K562 (cell line): ENCODE data around the gene DUS3L. TPM values are rescaled to one million over a fixed set of nuclear protein-coding genes. Genes with fewer than 3 reads are reported as not detected.

ENCODE experiments used
- ATAC-seq: fragments of 200-7000 bp; cut with Tn5 transposase; 3 replicates; pipeline ENCODE4 v1.9.1; 2020; ENCODE audit warnings: moderate library complexity
- BruUV-seq: library from RNA; stranded (reverse); fragments of 400-500 nt; replicated peaks from 2 replicates; lab custom pipeline; 2021; lab: Mats Ljungman, UMichigan
- CTCF ChIA-PET: fragments of 300-600 bp; formaldehyde crosslinking; extraction: SDS; loops from one replicate; lab custom pipeline; 2021; ENCODE audit warnings: low intra/inter-chr PET ratio; lab: Yijun Ruan, JAX
- POLR2A ChIA-PET: fragments of 300-600, 350-650 bp; sonication (Branson Sonifier 250); formaldehyde crosslinking; extraction: SDS; loops from one replicate; lab custom pipeline; 2021; ENCODE audit warnings: antibody characterized with exemption, inconsistent platforms; lab: Yijun Ruan, JAX
- DNase-seq, 4 experiments: peaks; one replicate each; pipeline versions ENCODE4 v3.0.0 to v3.0.0-alpha.2; 2011 to 2018; ENCODE audit warnings: low spot score in 3 of 4, mixed read lengths in 3 of 4; ENCODE audit errors: extremely low read depth in 1 of 4
- FAIRE-seq: peaks from 2 replicates; lab custom pipeline; 2011; peaks lifted over from hg19 to GRCh38; lab: Jason Lieb, UNC
- H2AFZ ChIP-seq: 2 replicates; pipeline ENCODE4 v1.6.0; 2011; ENCODE audit warnings: low read depth, low read length, control low read depth, inconsistent platforms
- H3K27ac ChIP-seq: fragments of 200-600 bp; 3 replicates; pipeline ENCODE4 v1.8.0; 2011; ENCODE audit warnings: low read depth, mild to moderate bottlenecking, control low read depth, inconsistent platforms, low read length, moderate library complexity, mixed read lengths; ENCODE audit errors: extremely low read depth
- H3K27me3 ChIP-seq, 2 experiments: fragments of 300-600 bp in 1 of 2; 2 replicates in 1 of 2; 3 replicates in 1 of 2; pipeline versions ENCODE4 v1.6.0 to v1.8.0; 2011; ENCODE audit warnings: inconsistent platforms in 2 of 2, low read length in 2 of 2, mild to moderate bottlenecking in 1 of 2, mixed read lengths in 1 of 2, moderate library complexity in 1 of 2; ENCODE audit not compliant: control insufficient read depth in 2 of 2, insufficient read depth in 2 of 2
- H3K36me3 ChIP-seq: fragments of 300-600 bp; 3 replicates; pipeline ENCODE4 v1.8.0; 2011; ENCODE audit warnings: mild to moderate bottlenecking, low read length, inconsistent platforms; ENCODE audit not compliant: control insufficient read depth, insufficient read depth
- H3K4me1 ChIP-seq, 2 experiments: fragments of 200-600 bp in 1 of 2; replicated peaks in 1 of 2; 2 replicates in 1 of 2; 3 replicates in 1 of 2; pipeline versions ENCODE4 v1.5.1 to v1.8.0; 2011; ENCODE audit warnings: inconsistent platforms in 2 of 2, low read length in 2 of 2, mild to moderate bottlenecking in 1 of 2, mixed read lengths in 1 of 2, moderate library complexity in 1 of 2; ENCODE audit not compliant: control insufficient read depth in 2 of 2, insufficient read depth in 2 of 2
- H3K4me2 ChIP-seq: 2 replicates; pipeline ENCODE4 v1.6.1; 2011; ENCODE audit warnings: low read length, control low read depth, inconsistent platforms, mixed read lengths; ENCODE audit not compliant: insufficient read depth
- H3K4me3 ChIP-seq: fragments of 200-600 bp; sonication (generic), shearing (Covaris generic); 2 replicates; pipeline ENCODE4 v1.5.1; 2016; ENCODE audit warnings: control low read depth, inconsistent platforms
- H3K79me2 ChIP-seq: fragments of 200-600 bp; 3 replicates; pipeline ENCODE4 v1.8.0; 2011; ENCODE audit warnings: low read length, inconsistent platforms; ENCODE audit not compliant: control insufficient read depth, insufficient read depth
- H3K9ac ChIP-seq, 2 experiments: 2 replicates each; pipeline versions ENCODE4 v1.6.0 to v1.6.1; 2011; ENCODE audit warnings: low read depth in 2 of 2, low read length in 2 of 2, control low read depth in 1 of 2, inconsistent platforms in 1 of 2, mild to moderate bottlenecking in 1 of 2, mixed read lengths in 1 of 2; ENCODE audit not compliant: insufficient read depth in 1 of 2
- H3K9me1 ChIP-seq: one replicate; pipeline ENCODE4 v1.6.0; 2011; ENCODE audit warnings: inconsistent platforms, mild to moderate bottlenecking, low read length, moderate library complexity; ENCODE audit not compliant: control insufficient read depth, insufficient read depth
- H3K9me3 ChIP-seq: replicated peaks from 2 replicates; pipeline ENCODE4 v1.5.1; 2011; ENCODE audit warnings: low read depth, low read length, inconsistent platforms; ENCODE audit not compliant: control insufficient read depth, insufficient read depth
- H4K20me1 ChIP-seq: replicated peaks from 2 replicates; pipeline ENCODE4 v1.6.1; 2011; ENCODE audit warnings: low read length, inconsistent platforms, mixed read lengths; ENCODE audit not compliant: control insufficient read depth, insufficient read depth
- BCOR ChIP-seq: fragments of 450-650 bp; IDR thresholded peaks from 2 replicates; pipeline ENCODE4 v1.6.1; 2016
- CSDE1 ChIP-seq, 2 experiments: fragments of 450-650 bp; IDR thresholded peaks; 2 replicates each; pipeline ENCODE4 v1.6.1; 2016; ENCODE audit warnings: mild to moderate bottlenecking in 1 of 2
- LARP7 ChIP-seq: fragments of 450-650 bp; IDR thresholded peaks from 2 replicates; pipeline ENCODE4 v1.6.1; 2016
- NR2C2 ChIP-seq, 2 experiments: fragments of 200-800 bp in 1 of 2; sonication (Bioruptor generic) in 1 of 2; sonication (generic) in 1 of 2; formaldehyde crosslinking in 1 of 2; IDR thresholded peaks; 2 replicates each; pipeline versions ENCODE4 v1.6.1 to v1.8.0; 2016 to 2022; ENCODE audit warnings: mild to moderate bottlenecking in 1 of 2, missing compliant biosample characterization in 1 of 2, missing genetic modification characterization in 1 of 2, missing genetic modification reagents in 1 of 2
- U2AF2 ChIP-seq: fragments of 200-400 bp; formaldehyde crosslinking; optimal IDR thresholded peaks from 2 replicates; pipeline ENCODE3; 2017; ENCODE audit warnings: low read depth, mild to moderate bottlenecking, low read length
- ZKSCAN1 ChIP-seq: fragments of 150-350 bp; IDR thresholded peaks from 2 replicates; pipeline ENCODE4 v1.6.1; 2016; ENCODE audit warnings: low read depth, low read length
- ZNF124 ChIP-seq: sonication (generic); formaldehyde crosslinking; IDR thresholded peaks from 2 replicates; pipeline ENCODE4 v1.8.1; 2022; ENCODE audit warnings: missing genetic modification reagents
- ZNF561 ChIP-seq: fragments of 450-650 bp; formaldehyde crosslinking; conservative IDR thresholded peaks from 2 replicates; pipeline ENCODE4 v1.4.0; 2020; ENCODE audit warnings: mild to moderate bottlenecking, moderate library complexity
- WGBS: fragments of 100-300 bp; shearing (Covaris generic); methylation state at CpG from one replicate; pipeline ENCODE4 v1.1.6; 2016; ENCODE audit warnings: low coverage, mixed read lengths; ENCODE audit not compliant: insufficient coverage; ENCODE audit errors: missing lambda C conversion rate; 5-methylcytosine and 5-hydroxymethylcytosine counted together
- in situ Hi-C: fragments of 300-500 bp; cut with MboI; formaldehyde crosslinking; loops from 4 replicates; pipeline ENCODE4 v1.15.0; 2018; ENCODE audit warnings: inconsistent platforms, mixed read lengths
- intact Hi-C: fragments of 100-400 bp; cut with micrococcal nuclease; formaldehyde crosslinking; loops from 2 replicates; pipeline ENCODE4 v1.14.2; 2022
- polyA plus RNA-seq, 8 experiments: library from polyadenylated mRNA; depleted of rRNA in 4 of 8; stranded (reverse) in 5 of 8; unstranded in 3 of 8; fragments of >200 nt; fragmentation: Nextera tagmentation in 2 of 8; fragmentation: Illumina TruSeq in 1 of 8; extraction: Ambion mirVana in 2 of 8; extraction: Trizol in 1 of 8; gene quantifications; 2 replicates each; pipeline versions ENCODE4 v1.2.1 to v1.2.3, GENCODE V29; 2011 to 2014; ENCODE audit warnings: inconsistent platforms in 1 of 8, missing spikeins in 1 of 8
- total RNA-seq, 7 experiments: library from RNA; depleted of rRNA in 6 of 7; stranded (reverse); fragments of >200 nt in 6 of 7; fragmentation: Illumina TruSeq in 2 of 7; extraction: Trizol in 2 of 7; gene quantifications; 2 replicates each; pipeline versions ENCODE4 v1.2.1 to v1.2.3, GENCODE V29; 2011 to 2021; ENCODE audit warnings: low replicate concordance in 1 of 7
- TF ChIP-seq, protein P1 (sequence below): IDR thresholded peaks from 2 replicates; pipeline ENCODE4 v1.6.1; 2011; ENCODE audit warnings: borderline replicate concordance, low read depth, mild to moderate bottlenecking, moderate library complexity, low read length; ENCODE audit not compliant: insufficient read depth, poor library complexity, severe bottlenecking
- TF ChIP-seq, protein P2 (sequence below): sonication (generic); formaldehyde crosslinking; IDR thresholded peaks from 2 replicates; pipeline ENCODE4 v1.8.0; 2022; ENCODE audit warnings: mild to moderate bottlenecking, missing genetic modification reagents
- TF ChIP-seq, protein P3 (sequence below): conservative IDR thresholded peaks from 2 replicates; pipeline ENCODE4 v1.6.1; 2011; ENCODE audit warnings: low read depth, mild to moderate bottlenecking, low read length; ENCODE audit not compliant: control insufficient read depth
- TF ChIP-seq, protein P4 (sequence below), 2 experiments: fragments of 450-650 bp in 1 of 2; sonication (generic) in 1 of 2; formaldehyde crosslinking; conservative IDR thresholded peaks; 2 replicates each; pipeline versions ENCODE4 v1.4.0 to v1.8.1; 2020 to 2022; ENCODE audit warnings: mild to moderate bottlenecking in 1 of 2, missing genetic modification reagents in 1 of 2

Gene DUS3L
- total and polyA plus RNA-seq, 9 of the 15 experiments (the other 6 are each of a cell fraction or from before 2014, with no cell fraction given), result 1.7 to 102 (median 77.5) TPM

DNA sequence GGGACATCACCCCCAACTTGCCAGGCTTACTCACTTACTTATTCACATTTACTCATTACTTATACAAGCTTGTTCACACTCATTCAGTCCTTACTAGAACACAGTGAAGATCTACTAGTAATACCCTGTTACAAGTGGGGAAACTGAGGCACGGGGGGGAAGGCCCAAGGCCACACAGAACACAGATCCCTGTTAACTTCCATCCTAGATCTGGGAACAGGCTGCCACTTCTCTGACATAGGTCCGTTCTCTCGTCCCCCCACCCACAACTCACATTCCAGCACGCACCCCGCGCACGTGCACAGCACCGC is 12.4 kb upstream of the DUS3L start:
- no peaks in the 10 kb centered on the region for H3K79me2 ChIP-seq
- ATAC-seq, result no peak
- H3K27ac ChIP-seq, result peak overlapping the region; percentile 5; the same call in 2 of the 3 replicates
- DNase-seq, result no peak
- H3K9me3 ChIP-seq, result no peaks in the 10 kb centered on the region
- H4K20me1 ChIP-seq, result 0 out of 2 replicates have a peak, but pooled peaks cover 11% of the 10 kb centered on the region
- no peaks in the 10 kb centered on the region for H3K27me3 ChIP-seq
- POLR2A ChIA-PET, result interaction anchor here (1.0 to 1.6 kb wide), 9 partner anchors 9 to 100 kb away, joined by 3 to 8 read pairs (median 5); partner anchors contain the start of genes CATSPERD, DUS3L, LONP1 and NDUFA11
- H3K4me2 ChIP-seq, result peak overlapping the region; percentile 61
- intact Hi-C loops, result loop anchor here (5.0 to 10.0 kb wide), 2 partner anchors 181 to 219 kb away; no protein-coding TSS in a partner anchor
- FAIRE-seq, result no peak
- no peaks in the 10 kb centered on the region for H3K36me3 ChIP-seq
- CTCF ChIA-PET, result interaction anchor here (0.6 to 4.2 kb wide), 6 partner anchors 20 to 913 kb away, joined by 3 to 48 read pairs (median 12); no protein-coding TSS in a partner anchor
- no TSS peak for BruUV-seq
- peak overlapping the region; percentile 81 for H2AFZ ChIP-seq
- no peak overlapping the region for H3K4me3 ChIP-seq
- WGBS, result 14% methylated on average over 7 of the region's 8 CpGs
- peaks cover 36 to 80% of the 10 kb centered on the region in 2 experiments for H3K4me1 ChIP-seq
- in situ Hi-C loops, result loop anchor here (5.0 kb wide), 2 partner anchors 89 to 219 kb away; no protein-coding TSS in a partner anchor
- H3K9me1 ChIP-seq, result no peaks in the 10 kb centered on the region
- H3K9ac ChIP-seq, result peak overlapping the region; percentile 27 to 83; a peak in 2 of 4 replicates
- TF ChIP-seq U2AF2 (no peak), LARP7 (no peak), BCOR (peak; percentile 90), ZNF561 (no peak), ZKSCAN1 (no peak), NR2C2 (CRISPR knock-in tag; IDR thresholded peaks at IDR 0.05) (no peak; the same call in 1 of the 2 replicates), NR2C2 (tag; IDR thresholded peaks at IDR 0.05) (0 out of 2 replicates have a peak, but pooled peaks have one; percentile 7), ZNF124 (CRISPR knock-in tag) (peak; percentile 93; the same call in 1 of the 2 replicates), CSDE1 (IDR thresholded peaks at IDR 0.05) (0 out of 4 replicates have a peak, but pooled peaks of 1 of the 2 experiments have one; percentile 17)
- TF ChIP-seq, protein P1, sequence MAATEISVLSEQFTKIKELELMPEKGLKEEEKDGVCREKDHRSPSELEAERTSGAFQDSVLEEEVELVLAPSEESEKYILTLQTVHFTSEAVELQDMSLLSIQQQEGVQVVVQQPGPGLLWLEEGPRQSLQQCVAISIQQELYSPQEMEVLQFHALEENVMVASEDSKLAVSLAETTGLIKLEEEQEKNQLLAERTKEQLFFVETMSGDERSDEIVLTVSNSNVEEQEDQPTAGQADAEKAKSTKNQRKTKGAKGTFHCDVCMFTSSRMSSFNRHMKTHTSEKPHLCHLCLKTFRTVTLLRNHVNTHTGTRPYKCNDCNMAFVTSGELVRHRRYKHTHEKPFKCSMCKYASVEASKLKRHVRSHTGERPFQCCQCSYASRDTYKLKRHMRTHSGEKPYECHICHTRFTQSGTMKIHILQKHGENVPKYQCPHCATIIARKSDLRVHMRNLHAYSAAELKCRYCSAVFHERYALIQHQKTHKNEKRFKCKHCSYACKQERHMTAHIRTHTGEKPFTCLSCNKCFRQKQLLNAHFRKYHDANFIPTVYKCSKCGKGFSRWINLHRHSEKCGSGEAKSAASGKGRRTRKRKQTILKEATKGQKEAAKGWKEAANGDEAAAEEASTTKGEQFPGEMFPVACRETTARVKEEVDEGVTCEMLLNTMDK, result no peak
- TF ChIP-seq, protein P2, sequence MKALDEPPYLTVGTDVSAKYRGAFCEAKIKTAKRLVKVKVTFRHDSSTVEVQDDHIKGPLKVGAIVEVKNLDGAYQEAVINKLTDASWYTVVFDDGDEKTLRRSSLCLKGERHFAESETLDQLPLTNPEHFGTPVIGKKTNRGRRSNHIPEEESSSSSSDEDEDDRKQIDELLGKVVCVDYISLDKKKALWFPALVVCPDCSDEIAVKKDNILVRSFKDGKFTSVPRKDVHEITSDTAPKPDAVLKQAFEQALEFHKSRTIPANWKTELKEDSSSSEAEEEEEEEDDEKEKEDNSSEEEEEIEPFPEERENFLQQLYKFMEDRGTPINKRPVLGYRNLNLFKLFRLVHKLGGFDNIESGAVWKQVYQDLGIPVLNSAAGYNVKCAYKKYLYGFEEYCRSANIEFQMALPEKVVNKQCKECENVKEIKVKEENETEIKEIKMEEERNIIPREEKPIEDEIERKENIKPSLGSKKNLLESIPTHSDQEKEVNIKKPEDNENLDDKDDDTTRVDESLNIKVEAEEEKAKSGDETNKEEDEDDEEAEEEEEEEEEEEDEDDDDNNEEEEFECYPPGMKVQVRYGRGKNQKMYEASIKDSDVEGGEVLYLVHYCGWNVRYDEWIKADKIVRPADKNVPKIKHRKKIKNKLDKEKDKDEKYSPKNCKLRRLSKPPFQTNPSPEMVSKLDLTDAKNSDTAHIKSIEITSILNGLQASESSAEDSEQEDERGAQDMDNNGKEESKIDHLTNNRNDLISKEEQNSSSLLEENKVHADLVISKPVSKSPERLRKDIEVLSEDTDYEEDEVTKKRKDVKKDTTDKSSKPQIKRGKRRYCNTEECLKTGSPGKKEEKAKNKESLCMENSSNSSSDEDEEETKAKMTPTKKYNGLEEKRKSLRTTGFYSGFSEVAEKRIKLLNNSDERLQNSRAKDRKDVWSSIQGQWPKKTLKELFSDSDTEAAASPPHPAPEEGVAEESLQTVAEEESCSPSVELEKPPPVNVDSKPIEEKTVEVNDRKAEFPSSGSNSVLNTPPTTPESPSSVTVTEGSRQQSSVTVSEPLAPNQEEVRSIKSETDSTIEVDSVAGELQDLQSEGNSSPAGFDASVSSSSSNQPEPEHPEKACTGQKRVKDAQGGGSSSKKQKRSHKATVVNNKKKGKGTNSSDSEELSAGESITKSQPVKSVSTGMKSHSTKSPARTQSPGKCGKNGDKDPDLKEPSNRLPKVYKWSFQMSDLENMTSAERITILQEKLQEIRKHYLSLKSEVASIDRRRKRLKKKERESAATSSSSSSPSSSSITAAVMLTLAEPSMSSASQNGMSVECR (CRISPR knock-in tag), result peak; percentile 83; the same call in 1 of the 2 replicates
- TF ChIP-seq, protein P3, sequence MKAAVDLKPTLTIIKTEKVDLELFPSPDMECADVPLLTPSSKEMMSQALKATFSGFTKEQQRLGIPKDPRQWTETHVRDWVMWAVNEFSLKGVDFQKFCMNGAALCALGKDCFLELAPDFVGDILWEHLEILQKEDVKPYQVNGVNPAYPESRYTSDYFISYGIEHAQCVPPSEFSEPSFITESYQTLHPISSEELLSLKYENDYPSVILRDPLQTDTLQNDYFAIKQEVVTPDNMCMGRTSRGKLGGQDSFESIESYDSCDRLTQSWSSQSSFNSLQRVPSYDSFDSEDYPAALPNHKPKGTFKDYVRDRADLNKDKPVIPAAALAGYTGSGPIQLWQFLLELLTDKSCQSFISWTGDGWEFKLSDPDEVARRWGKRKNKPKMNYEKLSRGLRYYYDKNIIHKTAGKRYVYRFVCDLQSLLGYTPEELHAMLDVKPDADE, result no peak
- TF ChIP-seq, protein P4, sequence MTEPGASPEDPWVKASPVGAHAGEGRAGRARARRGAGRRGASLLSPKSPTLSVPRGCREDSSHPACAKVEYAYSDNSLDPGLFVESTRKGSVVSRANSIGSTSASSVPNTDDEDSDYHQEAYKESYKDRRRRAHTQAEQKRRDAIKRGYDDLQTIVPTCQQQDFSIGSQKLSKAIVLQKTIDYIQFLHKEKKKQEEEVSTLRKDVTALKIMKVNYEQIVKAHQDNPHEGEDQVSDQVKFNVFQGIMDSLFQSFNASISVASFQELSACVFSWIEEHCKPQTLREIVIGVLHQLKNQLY (CRISPR knock-in tag; conservative IDR thresholded peaks at IDR 0.05), result peak in 1 of 2 experiments; percentile 95; a peak in 2 of 4 replicates
